KMS-11 (cell line): ENCODE results near the gene HOXB6.

ENCODE experiments used
- H2AFZ ChIP-seq: fragments of 200-600 bp; sonication (generic); 2 replicates; pipeline ENCODE4 v1.6.1; 2016; ENCODE audit warnings: antibody characterized with exemption, mixed run types, low read depth
- H3K27ac ChIP-seq: fragments of 200-600 bp; sonication (generic); 2 replicates; pipeline ENCODE4 v1.6.1; 2016; ENCODE audit warnings: mild to moderate bottlenecking, mixed run types
- H3K27me3 ChIP-seq: fragments of 200-600 bp; sonication (generic); 2 replicates; pipeline ENCODE4 v1.6.1; 2017; ENCODE audit warnings: mild to moderate bottlenecking, low read depth, mixed run types, moderate library complexity; ENCODE audit not compliant: insufficient read depth
- H3K36me3 ChIP-seq: fragments of 200-600 bp; sonication (generic); 2 replicates; pipeline ENCODE4 v1.6.1; 2017; ENCODE audit warnings: mild to moderate bottlenecking, mixed run types; ENCODE audit not compliant: insufficient read depth
- H3K4me1 ChIP-seq: fragments of 200-600 bp; sonication (generic); 2 replicates; pipeline ENCODE4 v1.6.1; 2016; ENCODE audit warnings: mild to moderate bottlenecking, low read depth, mixed run types; ENCODE audit not compliant: poor library complexity, severe bottlenecking
- H3K4me2 ChIP-seq: fragments of 200-600 bp; sonication (generic); 2 replicates; pipeline ENCODE4 v1.7.0; 2016; ENCODE audit warnings: mild to moderate bottlenecking, mixed run types
- H3K4me3 ChIP-seq: fragments of 200-600 bp; sonication (generic); IDR thresholded peaks from 2 replicates; pipeline ENCODE4 v1.6.1; 2017; ENCODE audit warnings: low read depth, low read length, mixed read lengths; ENCODE audit not compliant: insufficient read depth
- H3K79me2 ChIP-seq: fragments of 200-600 bp; sonication (generic); 2 replicates; pipeline ENCODE4 v1.6.1; 2016; ENCODE audit warnings: low read depth, mixed run types; ENCODE audit not compliant: insufficient read depth
- H3K9ac ChIP-seq: fragments of 200-600 bp; sonication (generic); 2 replicates; pipeline ENCODE4 v1.6.1; 2016; ENCODE audit warnings: mild to moderate bottlenecking, mixed run types
- H4K20me1 ChIP-seq: fragments of 200-600 bp; sonication (generic); 2 replicates; pipeline ENCODE4 v1.6.1; 2016; ENCODE audit warnings: mild to moderate bottlenecking, mixed run types; ENCODE audit not compliant: insufficient read depth
- CTCF ChIP-seq: fragments of 200-600 bp; sonication (generic); conservative IDR thresholded peaks from 2 replicates; pipeline ENCODE4 v1.6.1; 2017; ENCODE audit warnings: low read depth, mild to moderate bottlenecking, antibody characterized with exemption, low read length, moderate library complexity, mixed read lengths

The HOXB6 gene

GRCh38 chr17:48597528-48597777, 7.3 kb downstream of the HOXB6 start:
- TF ChIP-seq CTCF, result no peak
- no peaks in the 10 kb centered on the region for H3K79me2 ChIP-seq
- no peak overlapping the region for H3K27ac ChIP-seq
- no peaks in the 10 kb centered on the region for H3K36me3 ChIP-seq
- H4K20me1 ChIP-seq, result no peaks in the 10 kb centered on the region
- H3K4me2 ChIP-seq, result no peak overlapping the region
- peaks cover 5% of the 10 kb centered on the region for H3K4me1 ChIP-seq
- no peak overlapping the region for H2AFZ ChIP-seq
- peaks cover 55% of the 10 kb centered on the region for H3K27me3 ChIP-seq
- no peak overlapping the region for H3K9ac ChIP-seq
- H3K4me3 ChIP-seq, result no peak overlapping the region

GRCh38 chr17:48596735-48597527, 7.9 kb downstream of the HOXB6 start:
- Histone ChIP-seq H3K36me3 (no peaks in the 10 kb centered on the region), H3K9ac (no peak overlapping the region), H3K27me3 (peaks cover 53% of the 10 kb centered on the region), H2AFZ (no peak overlapping the region), H3K27ac (no peak overlapping the region), H3K79me2 (no peaks in the 10 kb centered on the region), H3K4me1 (peaks cover 5% of the 10 kb centered on the region), H3K4me3 (no peak overlapping the region), H3K4me2 (no peak overlapping the region), H4K20me1 (no peaks in the 10 kb centered on the region)
- TF ChIP-seq CTCF, result no peak

- no peaks in the 10 kb centered on the region for H3K36me3 ChIP-seq
- no peak overlapping the region for H2AFZ ChIP-seq
- peaks cover 5% of the 10 kb centered on the region for H3K4me1 ChIP-seq
- no peak overlapping the region for H3K4me2 ChIP-seq
- no peak overlapping the region for H3K4me3 ChIP-seq
- no peak for TF ChIP-seq CTCF
- no peak overlapping the region for H3K27ac ChIP-seq
- H3K27me3 ChIP-seq, result peaks cover 45% of the 10 kb centered on the region
- H3K9ac ChIP-seq, result no peak overlapping the region
- no peaks in the 10 kb centered on the region for H4K20me1 ChIP-seq
- H3K79me2 ChIP-seq, result no peaks in the 10 kb centered on the region
These were observed 8.6 kb downstream of the HOXB6 start for GRCh38 chr17:48596000-48596734.

GRCh38 chr17:48595278-48595999, 9.3 kb downstream of the HOXB6 start:
- no peaks in the 10 kb centered on the region for H3K36me3 ChIP-seq
- no peak for TF ChIP-seq CTCF
- H2AFZ ChIP-seq, result no peak overlapping the region
- no peak overlapping the region for H3K27ac ChIP-seq
- no peak overlapping the region for H3K9ac ChIP-seq
- no peaks in the 10 kb centered on the region for H3K79me2 ChIP-seq
- H4K20me1 ChIP-seq, result no peaks in the 10 kb centered on the region
- H3K4me3 ChIP-seq, result no peak overlapping the region
- H3K4me1 ChIP-seq, result peaks cover 5% of the 10 kb centered on the region
- H3K4me2 ChIP-seq, result no peak overlapping the region
- peaks cover 38% of the 10 kb centered on the region for H3K27me3 ChIP-seq
